ENCODE measurements around the gene CRYGB. TPM values are rescaled to one million over a fixed set of nuclear protein-coding genes. Genes with fewer than 3 reads are reported as not detected.

The CRYGB gene
- total and polyA plus RNA-seq, 2 of the 13 experiments (the other 11 are each of a cell fraction or from before 2014, with no cell fraction given), result not detected

- no peak for TF ChIP-seq USF2 (IDR thresholded peaks at IDR 0.05; ENCODE audit: low read depth, low read length)
- no peak for TF ChIP-seq USF2 (CRISPR knock-in tag; IDR thresholded peaks at IDR 0.05; ENCODE audit: borderline replicate concordance)
- TF ChIP-seq SRY (CRISPR knock-in tag; IDR thresholded peaks at IDR 0.05), result no peak
- 0 out of 2 replicates have a peak, but pooled peaks have one; percentile 9 for TF ChIP-seq GABPB1 (CRISPR knock-in tag; IDR thresholded peaks at IDR 0.05)
- TF ChIP-seq RXRB (CRISPR knock-in tag; IDR thresholded peaks at IDR 0.05; ENCODE audit: borderline replicate concordance), result peak; percentile 55
- 0 out of 2 replicates have a peak, but pooled peaks have one; percentile 25 for TF ChIP-seq ZNF792 (CRISPR knock-in tag; IDR thresholded peaks at IDR 0.05)
- TF ChIP-seq EEA1 (CRISPR knock-in tag; IDR thresholded peaks at IDR 0.05; ENCODE audit: borderline replicate concordance), result no peak
- no peak for TF ChIP-seq GRHL1 (CRISPR knock-in tag; conservative IDR thresholded peaks at IDR 0.05)
- TF ChIP-seq AGO2 (optimal IDR thresholded peaks at IDR 0.05; ENCODE audit: low read depth, low read length), result no peak
- TF ChIP-seq ARID2 (CRISPR knock-in tag; IDR thresholded peaks at IDR 0.05; ENCODE audit: borderline replicate concordance), result no peak
- no peak for TF ChIP-seq HNRNPUL1 (IDR thresholded peaks at IDR 0.05; ENCODE audit: low read depth, low read length)
- peak; percentile 96 to 98 for TF ChIP-seq MAFK (conservative IDR thresholded peaks at IDR 0.05 in 1 of 2, IDR thresholded peaks at IDR 0.05 in 1 of 2; ENCODE audit: low read length in 2 of 2)
- peak; percentile 43; the same call in 1 of the 2 replicates for TF ChIP-seq MED1 (CRISPR knock-in tag; IDR thresholded peaks at IDR 0.05)
- 0 out of 4 replicates have a peak, but pooled peaks of 1 of the 2 experiments have one; percentile 43 for TF ChIP-seq KLF16 (CRISPR knock-in tag; IDR thresholded peaks at IDR 0.05)
- TF ChIP-seq ARNTL (CRISPR knock-in tag; IDR thresholded peaks at IDR 0.05), result no peak
- TF ChIP-seq GATAD2A (CRISPR knock-in tag; IDR thresholded peaks at IDR 0.05), result peak; percentile 72
- peak; percentile 92 for TF ChIP-seq CTCF (CRISPR knock-in tag; IDR thresholded peaks at IDR 0.05)
- TF ChIP-seq STAG1 (CRISPR knock-in tag; IDR thresholded peaks at IDR 0.05), result peak; percentile 86
- TF ChIP-seq ERF (CRISPR knock-in tag; IDR thresholded peaks at IDR 0.05), result peak; percentile 58; the same call in 1 of the 2 replicates
- no peak for TF ChIP-seq GTF3A (CRISPR knock-in tag; conservative IDR thresholded peaks at IDR 0.05)
- no peak for TF ChIP-seq JUN (CRISPR knock-in tag; IDR thresholded peaks at IDR 0.05)
- no peak for TF ChIP-seq RARG (CRISPR knock-in tag; IDR thresholded peaks at IDR 0.05; ENCODE audit: low read depth)
- 0 out of 2 replicates have a peak, but pooled peaks have one; percentile 29 for TF ChIP-seq TFDP2 (CRISPR knock-in tag; IDR thresholded peaks at IDR 0.05)
- peak; percentile 73; the same call in 1 of the 2 replicates for TF ChIP-seq CBX5 (CRISPR knock-in tag; IDR thresholded peaks at IDR 0.05; ENCODE audit: borderline replicate concordance)
Measured at GRCh38 chr2:208175069-208175839, 29.3 kb upstream of the CRYGB start (continued).

Measured in HepG2 (cell line).